Stimulated activated effector memory CD8-positive, alpha-beta T cell treated with anti-CD3 and anti-CD28 coated beads, Interleukin-12 subunit alpha, Interleukin-12 subunit beta, amount 100 ng/mL, for 72 hours (primary cell): ENCODE results near the gene OR8J1.
"Not testable (repeated sequence)": the region's sequence is repeated elsewhere in the genome, so short reads cannot be mapped to it uniquely, and the experiment has no call there.

Experiments used
- ATAC-seq: fragments of 150-1000 bp; cut with Tn5 transposase; 2 replicates; pipeline ENCODE4 v1.10.0; 2021
- DNase-seq, 2 donors: peaks; one replicate each; pipeline ENCODE4 v3.0.0; 2021 to 2022; ENCODE audit warnings: low spot score in 2 of 2
- H3K27ac Mint-ChIP-seq: one replicate; pipeline ENCODE4 v1.8.0; 2022; ENCODE audit warnings: mild to moderate bottlenecking, mixed read lengths
- H3K36me3 Mint-ChIP-seq: one replicate; pipeline ENCODE4 v1.8.0; 2022; ENCODE audit warnings: mild to moderate bottlenecking, mixed read lengths
- H3K4me1 Mint-ChIP-seq: one replicate; pipeline ENCODE4 v1.8.0; 2022; ENCODE audit warnings: mixed read lengths
- H3K4me3 Mint-ChIP-seq: one replicate; pipeline ENCODE4 v1.8.0; 2022; ENCODE audit warnings: mild to moderate bottlenecking, mixed read lengths
- H3K9me3 Mint-ChIP-seq: one replicate; pipeline ENCODE4 v1.8.0; 2022; ENCODE audit warnings: mixed read lengths

Gene OR8J1, protein sequence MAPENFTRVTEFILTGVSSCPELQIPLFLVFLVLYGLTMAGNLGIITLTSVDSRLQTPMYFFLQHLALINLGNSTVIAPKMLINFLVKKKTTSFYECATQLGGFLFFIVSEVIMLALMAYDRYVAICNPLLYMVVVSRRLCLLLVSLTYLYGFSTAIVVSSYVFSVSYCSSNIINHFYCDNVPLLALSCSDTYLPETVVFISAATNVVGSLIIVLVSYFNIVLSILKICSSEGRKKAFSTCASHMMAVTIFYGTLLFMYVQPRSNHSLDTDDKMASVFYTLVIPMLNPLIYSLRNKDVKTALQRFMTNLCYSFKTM

DNA sequence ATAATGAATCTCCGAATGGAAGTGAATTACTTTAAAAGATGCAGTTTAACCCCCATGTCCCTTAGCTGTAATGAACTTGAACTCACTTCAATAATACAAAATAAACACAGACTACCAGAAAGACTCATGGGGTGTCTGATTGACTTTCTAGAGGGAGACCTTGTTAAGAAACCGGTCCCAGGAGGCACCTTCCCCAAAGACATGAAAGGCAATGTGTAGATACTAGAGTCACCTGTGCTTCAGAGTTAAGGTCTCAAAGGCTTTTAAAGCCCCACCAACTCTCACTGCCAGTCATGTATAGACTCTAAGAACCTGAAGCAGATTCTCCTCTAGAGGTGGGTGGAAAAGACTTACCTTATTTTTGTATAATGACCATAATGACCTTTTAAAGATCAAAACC, at the start of gene OR8J1:
Gene OR8J1 (plus strand): TSS at position 301 of the 400 bp plus-strand sequence. CDS start 5,956 bp downstream, outside the sequence.
- no peaks in the 10 kb centered on the region for H3K4me1 Mint-ChIP-seq
- H3K4me3 Mint-ChIP-seq = no peak within 1 kb of the TSS
- no peak for DNase-seq
- no peak for ATAC-seq
- H3K27ac Mint-ChIP-seq = no peak within 1 kb of the TSS
- H3K9me3 Mint-ChIP-seq = peaks cover 8% of the 10 kb centered on the region
- no peaks in the 10 kb centered on the region for H3K36me3 Mint-ChIP-seq

DNA sequence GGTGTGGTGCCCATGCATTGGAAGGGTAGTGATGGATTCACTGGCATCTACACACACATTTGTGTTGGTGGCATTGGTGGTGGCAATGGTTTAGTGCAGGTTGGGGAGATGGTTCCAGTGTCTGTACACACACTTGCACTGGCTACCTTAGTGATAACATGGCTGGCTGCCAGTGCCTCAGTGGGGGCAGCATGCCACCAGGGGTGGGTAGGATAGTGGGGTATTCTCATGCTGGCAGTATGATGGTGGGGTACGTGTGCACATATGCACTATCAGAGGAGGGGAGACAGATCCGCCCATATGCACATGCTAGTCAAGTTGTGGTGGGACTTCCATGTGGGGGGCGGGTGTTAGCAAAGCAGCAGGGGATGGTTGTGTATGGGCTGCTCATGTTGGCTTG, 46.3 kb upstream of the OR8J1 start:
- Mint-ChIP-seq H3K36me3 (no peaks in the 10 kb centered on the region), H3K4me1 (no peaks in the 10 kb centered on the region), H3K27ac (no peak overlapping the region), H3K9me3 (peaks cover 52% of the 10 kb centered on the region), H3K4me3 (no peak overlapping the region)
- DNase-seq = no peak
- no peak for ATAC-seq

DNA sequence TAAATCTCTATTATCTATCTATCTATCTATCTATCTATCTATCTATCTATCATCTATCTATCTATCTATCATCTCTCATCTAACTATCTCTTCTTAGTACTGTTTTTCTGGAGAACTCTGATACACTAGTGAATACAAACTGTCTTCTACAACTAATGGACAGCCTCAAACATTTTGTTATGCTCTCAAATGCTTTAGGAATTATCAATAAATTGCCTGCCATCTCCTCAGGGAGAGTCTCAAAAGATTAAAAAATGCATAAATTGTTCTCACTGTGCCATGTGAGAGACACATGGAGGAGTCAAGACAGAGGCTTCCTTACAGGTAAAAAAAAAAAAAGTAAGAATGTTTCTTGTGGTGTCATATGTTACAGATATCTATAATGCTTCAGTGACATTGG, 39.2 kb upstream of the OR8J1 start, which contains the start of gene OR8K3:
Gene OR8K3 (plus strand): TSS at position 301 of the 400 bp plus-strand sequence. CDS start 3,163 bp downstream, outside the sequence.
- no peak for DNase-seq
- no peaks in the 10 kb centered on the region for H3K36me3 Mint-ChIP-seq
- no peak within 1 kb of the TSS for H3K27ac Mint-ChIP-seq
- H3K4me3 Mint-ChIP-seq = no peak within 1 kb of the TSS
- no peaks in the 10 kb centered on the region for H3K4me1 Mint-ChIP-seq
- H3K9me3 Mint-ChIP-seq = peaks cover 32% of the 10 kb centered on the region
- ATAC-seq = no peak

DNA sequence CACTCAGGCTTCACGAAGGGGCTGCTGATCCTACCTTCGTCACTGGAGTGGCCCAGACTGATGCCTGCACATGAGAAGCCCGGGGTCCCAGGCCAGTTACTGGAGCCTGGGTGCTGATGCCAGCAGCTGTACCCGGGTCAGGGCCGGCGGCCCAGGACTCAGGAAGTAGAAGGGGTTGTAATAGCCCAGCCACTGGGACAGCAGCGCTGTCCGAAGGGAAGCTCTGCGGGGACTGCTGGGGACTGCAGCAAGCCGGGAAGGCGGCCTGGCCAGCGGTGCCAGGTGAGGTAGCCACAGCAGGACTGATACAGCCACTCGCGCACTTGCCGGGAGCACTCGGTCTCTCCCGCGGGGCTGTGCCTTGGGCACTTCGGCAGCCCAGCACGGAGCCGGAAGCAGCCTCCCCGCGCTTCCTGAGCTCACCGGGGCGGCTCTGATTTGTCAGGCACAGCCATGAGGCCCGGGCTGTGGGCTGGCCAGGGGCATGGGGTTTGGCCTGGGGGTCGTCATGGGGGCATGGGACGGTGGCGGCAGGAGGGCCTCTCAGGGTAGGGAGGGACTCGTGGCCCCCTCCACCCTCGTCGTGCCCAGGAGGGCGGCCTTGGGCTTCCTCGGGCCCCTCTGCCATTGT, 22.1 kb upstream of the OR8J1 start:
- H3K27ac Mint-ChIP-seq = no peak overlapping the region

DNA sequence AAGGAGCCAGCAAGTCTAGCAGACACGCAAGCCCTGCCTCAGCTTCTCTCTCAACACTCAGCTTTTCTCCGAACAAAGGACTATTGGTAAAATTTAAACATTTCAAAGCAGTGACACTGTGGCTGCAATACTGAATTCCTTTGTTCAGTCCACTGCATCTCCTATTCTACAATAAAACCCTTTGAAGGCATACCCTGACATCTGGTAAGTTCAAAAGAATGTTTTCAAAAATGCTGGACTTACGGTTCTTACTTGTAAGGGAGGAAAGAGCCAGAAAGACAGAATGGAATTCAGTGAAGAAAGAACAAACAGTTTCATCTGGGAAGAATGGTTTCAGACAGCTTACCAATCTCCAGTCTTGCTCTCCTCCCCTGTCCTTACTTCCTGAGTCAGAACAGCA, 20.9 kb upstream of the OR8J1 start:
- no peak for DNase-seq
- Mint-ChIP-seq H3K4me1 (no peaks in the 10 kb centered on the region), H3K9me3 (peaks cover 11% of the 10 kb centered on the region), H3K36me3 (no peaks in the 10 kb centered on the region), H3K4me3 (no peak overlapping the region), H3K27ac (no peak overlapping the region)
- ATAC-seq = no peak

More for the DNA sequence above, 22.1 kb upstream of the OR8J1 start:
- DNase-seq (no peak), ATAC-seq (no peak)
- Mint-ChIP-seq H3K4me1 (no peaks in the 10 kb centered on the region), H3K36me3 (no peaks in the 10 kb centered on the region), H3K9me3 (peaks cover 15% of the 10 kb centered on the region), H3K4me3 (no peak overlapping the region)

DNA sequence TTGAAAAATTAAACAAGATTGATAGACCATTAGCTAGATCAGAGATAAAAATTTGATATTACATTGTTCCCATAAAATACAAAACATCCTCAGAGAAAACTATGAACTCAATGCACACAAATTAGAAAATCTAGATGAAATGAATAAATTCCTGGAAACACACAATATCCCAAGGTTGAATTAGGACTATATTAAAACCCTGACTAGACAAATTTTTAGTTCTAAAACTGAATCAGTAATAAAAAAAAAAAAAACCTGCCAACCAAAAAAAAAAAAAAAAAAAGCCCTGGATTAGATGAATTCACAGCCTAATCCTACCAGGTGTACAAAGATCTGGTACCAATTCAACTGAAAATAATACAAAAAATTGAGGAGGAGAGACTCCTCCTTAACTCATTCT, 13.8 kb upstream of the OR8J1 start:
- Mint-ChIP-seq H3K4me3 (no peak overlapping the region), H3K36me3 (no peaks in the 10 kb centered on the region), H3K4me1 (no peaks in the 10 kb centered on the region), H3K27ac (no peak overlapping the region), H3K9me3 (peaks cover 18% of the 10 kb centered on the region)
- DNase-seq (no peak), ATAC-seq (no peak)

DNA sequence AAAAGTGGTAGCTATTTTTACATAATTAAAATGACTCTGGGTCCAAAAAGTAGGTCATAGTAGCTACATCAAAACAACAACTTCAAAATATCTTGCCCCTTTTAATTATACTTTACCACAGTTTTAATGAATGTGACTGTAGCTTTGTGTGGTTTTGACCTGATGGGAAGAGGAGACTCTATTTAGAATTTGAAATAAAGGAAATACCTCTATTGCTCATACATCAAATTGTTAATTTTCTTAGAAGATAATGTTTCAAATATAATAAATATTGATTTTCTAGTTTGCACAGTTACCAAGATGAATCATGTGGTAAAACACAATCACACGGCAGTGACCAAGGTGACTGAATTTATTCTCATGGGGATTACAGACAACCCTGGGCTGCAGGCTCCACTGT, 8.4 kb upstream of the OR8J1 start, which contains the start of gene OR8K1:
Gene OR8K1 (plus strand): TSS at position 301 of the 400 bp plus-strand sequence. CDS start 0 bp downstream, at position 301.
- no peak within 1 kb of the TSS for H3K27ac Mint-ChIP-seq
- no peak within 1 kb of the TSS for H3K4me3 Mint-ChIP-seq
- no peaks in the 10 kb centered on the region for H3K36me3 Mint-ChIP-seq
- H3K4me1 Mint-ChIP-seq = no peaks in the 10 kb centered on the region
- DNase-seq (no peak), ATAC-seq (no peak)
- peaks cover 17% of the 10 kb centered on the region for H3K9me3 Mint-ChIP-seq

DNA sequence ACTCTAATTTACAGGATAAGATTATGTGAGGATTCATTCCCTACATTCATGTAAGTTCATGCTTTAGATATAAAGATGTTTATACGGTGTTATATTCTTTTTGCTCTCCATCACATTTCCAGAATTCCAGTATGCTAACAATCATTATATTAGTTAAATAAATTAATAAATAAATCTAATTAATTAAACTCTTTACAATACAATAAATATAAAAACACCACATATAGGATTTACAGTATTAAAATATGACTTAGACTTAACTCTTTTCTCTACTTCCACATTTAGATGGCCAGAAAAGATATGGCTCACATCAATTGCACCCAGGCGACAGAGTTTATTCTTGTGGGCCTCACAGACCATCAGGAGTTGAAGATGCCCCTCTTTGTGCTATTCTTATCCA, 21.2 kb downstream of the OR8J1 start, which contains the start of gene OR8U1:
Gene OR8U1 (plus strand): TSS at position 301 of the 400 bp plus-strand sequence. CDS start 0 bp downstream, at position 301.
- Mint-ChIP-seq H3K36me3 (no peaks in the 10 kb centered on the region), H3K4me3 (no peak within 1 kb of the TSS), H3K9me3 (peaks cover 22% of the 10 kb centered on the region), H3K27ac (no peak within 1 kb of the TSS), H3K4me1 (no peaks in the 10 kb centered on the region)
- DNase-seq (no peak), ATAC-seq (no peak)

DNA sequence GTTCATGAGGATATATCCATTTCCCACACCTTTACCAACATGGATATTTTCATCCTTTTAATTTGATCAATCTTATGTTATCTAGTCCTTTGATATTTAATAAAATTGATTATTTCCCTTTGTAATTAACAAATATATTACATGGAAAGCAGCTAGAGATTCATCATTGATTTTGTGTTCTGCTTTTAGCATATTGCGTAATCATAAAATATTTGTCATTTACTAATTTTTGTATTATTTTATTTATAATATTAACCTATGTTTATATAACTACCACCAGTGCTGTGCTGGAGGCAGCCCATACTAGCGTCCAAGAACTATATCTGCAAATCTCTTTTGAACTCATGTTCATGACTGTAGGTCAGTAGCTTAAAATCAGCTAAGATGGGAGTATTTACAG, 26.0 kb downstream of the OR8J1 start:
- ATAC-seq = no peak
- no peaks in the 10 kb centered on the region for H3K4me1 Mint-ChIP-seq
- no peaks in the 10 kb centered on the region for H3K36me3 Mint-ChIP-seq
- peaks cover 22% of the 10 kb centered on the region for H3K9me3 Mint-ChIP-seq
- DNase-seq = no peak
- H3K27ac Mint-ChIP-seq = no peak overlapping the region
- H3K4me3 Mint-ChIP-seq = no peak overlapping the region

DNA sequence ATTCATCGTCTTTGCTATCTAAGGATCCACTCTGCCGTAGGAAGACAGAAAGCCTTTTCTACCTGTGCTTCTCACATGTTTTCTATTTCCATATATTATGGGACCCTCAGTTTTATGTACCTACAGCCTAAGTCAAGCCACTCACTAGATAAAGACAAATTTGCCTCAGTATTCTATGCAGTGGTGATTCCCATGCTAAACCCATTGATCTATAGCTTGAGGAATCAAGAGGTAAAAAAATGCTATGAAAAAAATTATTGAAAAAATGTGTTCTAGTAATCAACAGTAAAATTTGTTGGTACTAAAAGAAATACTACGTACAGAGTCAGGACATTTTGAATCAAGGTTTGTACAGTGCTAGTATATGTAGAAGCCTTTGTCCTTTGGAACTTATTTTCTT, 40.3 kb downstream of the OR8J1 start:
- Mint-ChIP-seq H3K9me3 (peaks cover 8% of the 10 kb centered on the region), H3K27ac (no peak overlapping the region), H3K36me3 (no peaks in the 10 kb centered on the region), H3K4me3 (no peak overlapping the region), H3K4me1 (no peaks in the 10 kb centered on the region)
- no peak for DNase-seq
- no peak for ATAC-seq

DNA sequence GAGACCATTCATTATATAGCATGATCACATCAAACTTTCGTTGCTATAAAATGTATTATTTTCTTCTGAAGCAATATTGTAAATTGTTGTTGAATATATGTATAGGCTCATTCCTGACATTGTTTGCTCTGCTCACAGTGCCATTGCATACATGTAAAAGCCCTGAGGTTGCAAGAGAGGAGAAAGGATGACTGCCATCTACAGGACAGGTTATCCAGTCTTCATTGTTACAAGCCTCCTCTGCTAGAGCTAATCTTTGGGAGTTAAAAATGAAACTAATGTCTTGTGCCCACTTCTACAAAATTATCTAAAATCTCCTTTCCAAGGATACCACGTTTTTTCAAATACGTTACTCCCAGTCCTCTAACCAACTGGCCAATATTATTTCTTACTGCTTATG, 42.0 kb downstream of the OR8J1 start:
- H3K9me3 Mint-ChIP-seq = peaks cover 8% of the 10 kb centered on the region
- no peak for ATAC-seq
- no peaks in the 10 kb centered on the region for H3K4me1 Mint-ChIP-seq
- no peak for DNase-seq
- no peak overlapping the region for H3K4me3 Mint-ChIP-seq
- H3K36me3 Mint-ChIP-seq = no peaks in the 10 kb centered on the region
- no peak overlapping the region for H3K27ac Mint-ChIP-seq

DNA sequence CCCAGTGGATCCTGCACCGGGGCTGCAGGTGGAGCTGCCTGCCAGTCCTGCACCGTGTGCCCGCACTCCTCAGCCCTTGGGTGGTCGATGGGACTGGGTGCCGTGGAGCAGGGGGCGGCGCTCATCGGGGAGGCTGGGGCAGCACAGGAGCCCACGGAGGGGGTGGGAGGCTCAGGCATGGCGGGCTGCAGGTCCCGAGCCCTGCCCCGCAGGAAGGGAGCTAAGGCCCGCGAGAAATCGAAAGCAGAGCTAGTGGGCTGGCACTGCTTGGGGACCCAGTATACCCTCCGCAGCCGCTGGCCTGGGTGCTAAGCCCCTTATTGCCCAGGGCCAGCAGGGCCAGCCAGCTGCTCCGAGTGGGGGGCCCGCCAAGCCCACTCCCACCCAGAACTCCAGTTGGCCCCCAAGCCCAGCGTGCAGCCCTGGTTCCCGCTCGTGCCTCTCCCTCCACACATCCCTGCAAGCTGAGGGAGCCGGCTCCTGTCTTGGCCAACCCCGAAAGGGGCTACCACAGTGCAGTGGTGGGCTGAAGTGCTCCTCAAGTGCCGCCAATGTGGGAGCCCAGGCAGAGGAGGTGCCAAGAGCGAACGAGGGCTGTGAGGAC, 47.9 kb downstream of the OR8J1 start:
- not testable (repeated sequence) for ATAC-seq, H3K9me3 Mint-ChIP-seq, H3K27ac Mint-ChIP-seq, H3K4me3 Mint-ChIP-seq, H3K4me1 Mint-ChIP-seq, H3K36me3 Mint-ChIP-seq, DNase-seq

DNA sequence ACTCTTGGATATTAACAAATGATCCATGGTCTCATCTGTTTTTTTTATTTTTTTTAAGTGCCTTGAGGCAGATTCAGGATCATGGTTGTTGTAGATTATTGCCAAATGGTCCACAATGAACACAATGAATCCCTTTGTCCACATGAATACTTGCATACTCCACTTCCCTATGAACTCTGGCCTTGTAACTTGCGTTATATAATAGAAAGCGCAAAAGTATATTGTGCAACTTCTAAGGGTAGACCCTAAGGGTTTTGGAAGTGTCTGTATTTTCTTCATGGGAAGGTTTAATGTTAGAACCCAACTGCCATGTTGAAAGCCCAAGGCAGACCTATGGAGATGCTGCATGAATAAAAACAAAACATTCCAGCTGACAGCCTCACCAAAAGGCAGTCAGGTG, 50.3 kb downstream of the OR8J1 start:
- H3K27ac Mint-ChIP-seq = no peak overlapping the region
- no peak overlapping the region for H3K4me3 Mint-ChIP-seq
- H3K36me3 Mint-ChIP-seq = no peaks in the 10 kb centered on the region
- ATAC-seq (no peak), DNase-seq (no peak)
- H3K4me1 Mint-ChIP-seq = no peaks in the 10 kb centered on the region
- peaks cover 14% of the 10 kb centered on the region for H3K9me3 Mint-ChIP-seq

DNA sequence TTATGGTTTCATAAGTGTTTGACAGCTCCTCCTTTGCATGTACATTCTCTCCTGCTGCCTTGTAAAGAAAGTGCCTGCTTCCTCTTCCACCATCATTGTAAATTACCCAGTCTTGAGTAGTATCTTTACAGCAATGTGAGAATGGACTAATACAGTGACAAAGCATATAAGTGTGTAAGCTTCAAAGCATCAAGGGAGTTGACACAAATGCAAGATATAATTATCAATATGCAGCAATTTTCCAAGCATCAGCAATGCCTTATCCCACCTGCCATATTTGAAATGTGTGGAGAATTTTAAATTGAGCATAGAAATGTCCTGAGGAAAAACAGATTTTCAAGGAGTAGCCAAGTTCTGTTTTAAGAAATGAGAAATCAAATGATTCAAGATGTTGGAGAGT, 56.7 kb downstream of the OR8J1 start:
- H3K4me3 Mint-ChIP-seq = no peak overlapping the region
- H3K4me1 Mint-ChIP-seq = no peaks in the 10 kb centered on the region
- H3K9me3 Mint-ChIP-seq = peaks cover 16% of the 10 kb centered on the region
- DNase-seq (no peak), ATAC-seq (no peak)
- no peak overlapping the region for H3K27ac Mint-ChIP-seq
- no peaks in the 10 kb centered on the region for H3K36me3 Mint-ChIP-seq
